B cell (primary cell): ENCODE measurements around the gene DYDC2. TPM values are rescaled to one million over a fixed set of nuclear protein-coding genes. Genes with fewer than 3 reads are reported as not detected.

Experiments
- ATAC-seq: fragments of 200-7000 bp; cut with Tn5 transposase; one replicate; pipeline ENCODE4 v1.10.0; 2021; ENCODE audit warnings: low read depth, mild to moderate bottlenecking, moderate number of reproducible peaks, moderate library complexity
- CTCF ChIA-PET: fragments of 350-600 bp; sonication (Branson Sonifier 250); formaldehyde crosslinking; loops from one replicate; lab custom pipeline; 2021; ENCODE audit warnings: antibody characterized with exemption, inconsistent platforms; lab: Charles Lee
- POLR2A ChIA-PET: fragments of 350-600 bp; sonication (Branson Sonifier 250); formaldehyde crosslinking; loops from one replicate; lab custom pipeline; 2021; ENCODE audit warnings: antibody characterized with exemption; lab: Charles Lee
- DNase-seq: peaks from one replicate; pipeline ENCODE4 v3.0.0; 2013
- H2AFZ ChIP-seq: 2 replicates; pipeline ENCODE4 v1.6.1; 2012; ENCODE audit warnings: mild to moderate bottlenecking, low read depth, low read length; ENCODE audit not compliant: insufficient read depth, poor library complexity, severe bottlenecking
- H3K27ac ChIP-seq, 2 donors: 1 replicate in 1 of 2; 2 replicates in 1 of 2; pipeline ENCODE4 v1.5.1; 2012 to 2013; ENCODE audit warnings: low read length in 2 of 2, mild to moderate bottlenecking in 2 of 2, moderate library complexity in 1 of 2
- H3K27me3 ChIP-seq, 4 experiments: fragments of 200-600 bp in 1 of 4; sonication (generic) in 1 of 4; replicated peaks in 1 of 4; 1 replicate in 2 of 4; 2 replicates in 2 of 4; pipeline versions ENCODE4 v1.6.1 to v1.7.0; 2013 to 2016; ENCODE audit warnings: low read length in 3 of 4, mild to moderate bottlenecking in 2 of 4, mixed read lengths in 1 of 4, moderate library complexity in 1 of 4; ENCODE audit not compliant: insufficient read depth in 4 of 4, control insufficient read depth in 3 of 4; ENCODE audit errors: control extremely low read depth in 1 of 4
- H3K36me3 ChIP-seq, 2 experiments: replicated peaks in 1 of 2; 1 replicate in 1 of 2; 2 replicates in 1 of 2; pipeline versions ENCODE4 v1.6.1 to v1.7.1; 2013; ENCODE audit warnings: low read length in 1 of 2; ENCODE audit not compliant: insufficient read depth in 2 of 2, control insufficient read depth in 1 of 2; ENCODE audit errors: control extremely low read depth in 1 of 2, extremely low read depth in 1 of 2
- H3K4me1 ChIP-seq, 2 donors: fragments of 200-600 bp in 1 of 2; sonication (generic) in 1 of 2; 1 replicate in 1 of 2; 2 replicates in 1 of 2; pipeline versions ENCODE4 v1.5.1 to v1.6.1; 2013 to 2017; ENCODE audit warnings: low read length in 2 of 2; ENCODE audit not compliant: control insufficient read depth in 2 of 2, insufficient read depth in 2 of 2
- H3K4me2 ChIP-seq: replicated peaks from 2 replicates; pipeline ENCODE3; 2012; ENCODE audit warnings: mild to moderate bottlenecking, low read depth, low read length; ENCODE audit not compliant: poor library complexity, severe bottlenecking
- H3K4me3 ChIP-seq, 5 experiments: fragments of 200-600 bp in 1 of 5; sonication (generic) in 1 of 5; 1 replicate in 3 of 5; 2 replicates in 2 of 5; pipeline versions ENCODE4 v1.5.1 to v1.7.0; 2011 to 2016; ENCODE audit warnings: low read length in 4 of 5, mild to moderate bottlenecking in 4 of 5, low read depth in 2 of 5, control low read depth in 1 of 5, moderate library complexity in 1 of 5; ENCODE audit not compliant: insufficient read depth in 1 of 5; ENCODE audit errors: control extremely low read depth in 1 of 5, extremely low read depth in 1 of 5
- H3K79me2 ChIP-seq: fragments of 200-600 bp; sonication (generic); one replicate; pipeline ENCODE4 v1.6.0; 2016; ENCODE audit warnings: low read length; ENCODE audit not compliant: control insufficient read depth, insufficient read depth
- H3K9ac ChIP-seq: fragments of 200-600 bp; sonication (generic); 2 replicates; pipeline ENCODE4 v1.6.1; 2017; ENCODE audit warnings: mild to moderate bottlenecking, low read length, moderate library complexity
- H3K9me3 ChIP-seq, 3 donors: one replicate each; pipeline versions ENCODE4 v1.6.1 to v1.7.1; 2013; ENCODE audit warnings: low read length in 2 of 3; ENCODE audit not compliant: control insufficient read depth in 2 of 3, insufficient read depth in 1 of 3; ENCODE audit errors: control extremely low read depth in 1 of 3
- H4K20me1 ChIP-seq: 2 replicates; pipeline ENCODE4 v1.6.0; 2012; ENCODE audit warnings: mild to moderate bottlenecking, low read length; ENCODE audit not compliant: insufficient read depth, control insufficient read depth, poor library complexity, severe bottlenecking
- H3K27ac Mint-ChIP-seq: one replicate; pipeline ENCODE4 v1.8.0; 2021; ENCODE audit warnings: mixed read lengths
- H3K27me3 Mint-ChIP-seq: one replicate; pipeline ENCODE4 v1.8.0; 2021; ENCODE audit warnings: mixed read lengths
- H3K4me1 Mint-ChIP-seq: one replicate; pipeline ENCODE4 v1.8.0; 2021; ENCODE audit warnings: mixed read lengths
- H3K4me3 Mint-ChIP-seq: one replicate; pipeline ENCODE4 v1.8.0; 2021; ENCODE audit warnings: mixed read lengths
- H3K9me3 Mint-ChIP-seq: one replicate; pipeline ENCODE4 v1.8.0; 2022; ENCODE audit warnings: mixed read lengths; ENCODE audit not compliant: insufficient read depth
- CTCF ChIP-seq: fragments of 200-600 bp; IDR thresholded peaks from one replicate; pipeline ENCODE4 v1.8.0; 2022; ENCODE audit warnings: antibody characterized with exemption, mild to moderate bottlenecking
- EZH2 ChIP-seq: IDR thresholded peaks from 2 replicates; pipeline ENCODE4 v1.6.1; 2012; ENCODE audit warnings: borderline replicate concordance, low read depth, mild to moderate bottlenecking, moderate library complexity, low read length; ENCODE audit not compliant: insufficient read depth, poor library complexity, severe bottlenecking
- WGBS: methylation state at CpG from one replicate; pipeline ENCODE4 v1.1.5; 2013; ENCODE audit warnings: missing lambda C conversion rate; ENCODE audit not compliant: insufficient coverage; 5-methylcytosine and 5-hydroxymethylcytosine counted together
- intact Hi-C: fragments of 100-400 bp; cut with micrococcal nuclease; formaldehyde crosslinking; loops from one replicate; pipeline ENCODE4 v1.10.0; 2022
- polyA plus RNA-seq: library from polyadenylated mRNA; depleted of rRNA; stranded (reverse); fragments of >200 nt; gene quantifications from 2 replicates; pipeline ENCODE4 v1.2.3, GENCODE V29; 2012
- total RNA-seq, 2 donors: library from RNA; stranded (reverse); fragments of 120-200 nt in 1 of 2; gene quantifications; 1 replicate in 1 of 2; 2 replicates in 1 of 2; pipeline versions ENCODE4 v1.2.3 to v1.2.4, GENCODE V29; 2013 to 2022

DYDC2 gene
- total and polyA plus RNA-seq, 2 donors (not counting 1 experiment from before 2014, with no cell fraction given): not detected

GRCh38 chr10:80324891-80325364, 31.7 kb upstream of the DYDC2 start:
- ChIA-PET POLR2A (no interaction called here), CTCF (no interaction called here)
- H3K9ac ChIP-seq: no peak overlapping the region
- H2AFZ ChIP-seq: no peak overlapping the region
- H3K27me3 Mint-ChIP-seq: peaks cover 5% of the 10 kb centered on the region
- H3K4me1 Mint-ChIP-seq: no peaks in the 10 kb centered on the region
- no peaks in the 10 kb centered on the region for H3K36me3 ChIP-seq
- intact Hi-C loops: no loop called here
- no peaks in the 10 kb centered on the region for H3K79me2 ChIP-seq
- no peaks in the 10 kb centered on the region for H3K4me1 ChIP-seq
- no peak overlapping the region for H3K4me3 Mint-ChIP-seq
- 90% methylated on average over 3 of the region's 6 CpGs for WGBS
- no peaks in the 10 kb centered on the region for H3K9me3 Mint-ChIP-seq
- no peak overlapping the region for H3K4me3 ChIP-seq
- TF ChIP-seq CTCF (no peak), EZH2 (no peak)
- no peaks in the 10 kb centered on the region for H4K20me1 ChIP-seq
- no peak overlapping the region for H3K4me2 ChIP-seq
- DNase-seq: no peak
- peaks cover 0 to 5% (median 3%) of the 10 kb centered on the region in 4 experiments for H3K27me3 ChIP-seq
- H3K27ac Mint-ChIP-seq: no peak overlapping the region
- no peaks in the 10 kb centered on the region for H3K9me3 ChIP-seq
- no peak overlapping the region for H3K27ac ChIP-seq
- no peak for ATAC-seq

- intact Hi-C loops: no loop called here
- no peak overlapping the region for H3K4me3 Mint-ChIP-seq
- no CpG with 5 or more reads among the region's 1 CpG for WGBS
These were observed 22.6 kb upstream of the DYDC2 start for GRCh38 chr10:80333983-80334382.

More at GRCh38 chr10:80333983-80334382, 22.6 kb upstream of the DYDC2 start:
- H3K4me1 Mint-ChIP-seq: no peaks in the 10 kb centered on the region
- Histone ChIP-seq H3K36me3 (no peaks in the 10 kb centered on the region), H3K27me3 (no peaks in the 10 kb centered on the region), H3K9me3 (peaks cover 0 to 1% (median 0%) of the 10 kb centered on the region in 3 donors), H3K79me2 (no peaks in the 10 kb centered on the region), H3K4me3 (no peak overlapping the region), H3K9ac (no peak overlapping the region), H2AFZ (no peak overlapping the region), H3K4me2 (no peak overlapping the region), H3K27ac (no peak overlapping the region), H4K20me1 (no peaks in the 10 kb centered on the region), H3K4me1 (no peaks in the 10 kb centered on the region)
- H3K27me3 Mint-ChIP-seq: peaks cover 2% of the 10 kb centered on the region
- no peak overlapping the region for H3K27ac Mint-ChIP-seq
- TF ChIP-seq CTCF: no peak
- TF ChIP-seq EZH2: no peak
- ATAC-seq (no peak), DNase-seq (no peak)
- CTCF ChIA-PET: no interaction called here
- POLR2A ChIA-PET: no interaction called here
- H3K9me3 Mint-ChIP-seq: no peaks in the 10 kb centered on the region
